Measurements from ENCODE around the gene PDE4D. TPM values are rescaled to one million over a fixed set of nuclear protein-coding genes. Genes with fewer than 3 reads are reported as not detected.

PDE4D gene
- total and polyA plus RNA-seq, 8 donors, result 1.5 to 7.1 (median 3.1) TPM

DNA sequence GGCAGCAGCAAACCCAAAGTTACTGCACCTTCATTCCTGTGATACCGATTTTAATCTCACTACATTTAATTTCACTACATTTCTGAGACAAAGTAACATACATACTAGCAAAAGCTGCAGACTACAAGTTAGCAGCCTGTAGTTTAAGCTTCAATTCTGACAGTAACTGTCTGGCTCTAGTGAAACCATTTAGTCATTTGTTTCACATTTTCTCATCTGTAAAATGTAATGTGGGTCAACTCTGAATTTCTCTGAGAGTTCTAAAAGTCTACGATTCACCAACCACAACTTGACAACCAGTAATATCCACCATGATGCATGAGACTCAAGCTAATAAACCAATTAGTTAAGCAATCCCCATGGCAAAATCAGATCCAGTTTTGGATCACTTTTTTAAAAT, 408.9 kb downstream of the PDE4D start:
- Histone ChIP-seq H3K9me3 (no peaks in the 10 kb centered on the region), H3K4me3 (no peak overlapping the region), H3K27ac (no peak overlapping the region), H3K4me1 (peaks cover 4 to 33% (median 29%) of the 10 kb centered on the region in 3 donors), H3K36me3 (no peaks in the 10 kb centered on the region), H3K27me3 (no peaks in the 10 kb centered on the region)
- 74 to 88% methylated on average over 2 of the region's 2 CpGs for WGBS, 2 donors
- TF ChIP-seq, protein P1, sequence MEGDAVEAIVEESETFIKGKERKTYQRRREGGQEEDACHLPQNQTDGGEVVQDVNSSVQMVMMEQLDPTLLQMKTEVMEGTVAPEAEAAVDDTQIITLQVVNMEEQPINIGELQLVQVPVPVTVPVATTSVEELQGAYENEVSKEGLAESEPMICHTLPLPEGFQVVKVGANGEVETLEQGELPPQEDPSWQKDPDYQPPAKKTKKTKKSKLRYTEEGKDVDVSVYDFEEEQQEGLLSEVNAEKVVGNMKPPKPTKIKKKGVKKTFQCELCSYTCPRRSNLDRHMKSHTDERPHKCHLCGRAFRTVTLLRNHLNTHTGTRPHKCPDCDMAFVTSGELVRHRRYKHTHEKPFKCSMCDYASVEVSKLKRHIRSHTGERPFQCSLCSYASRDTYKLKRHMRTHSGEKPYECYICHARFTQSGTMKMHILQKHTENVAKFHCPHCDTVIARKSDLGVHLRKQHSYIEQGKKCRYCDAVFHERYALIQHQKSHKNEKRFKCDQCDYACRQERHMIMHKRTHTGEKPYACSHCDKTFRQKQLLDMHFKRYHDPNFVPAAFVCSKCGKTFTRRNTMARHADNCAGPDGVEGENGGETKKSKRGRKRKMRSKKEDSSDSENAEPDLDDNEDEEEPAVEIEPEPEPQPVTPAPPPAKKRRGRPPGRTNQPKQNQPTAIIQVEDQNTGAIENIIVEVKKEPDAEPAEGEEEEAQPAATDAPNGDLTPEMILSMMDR (IDR thresholded peaks at IDR 0.05), result no peak
- DNase-seq (no peak), ATAC-seq (no peak), FAIRE-seq (no peak)
- intact Hi-C loops (cut with DNase I), result loop anchor here in 1 of 3 donors (10.0 kb wide), 1 partner anchor 80 kb away; no protein-coding TSS in a partner anchor

GRCh38 chr5:59483971-59484472, 409.5 kb downstream of the PDE4D start:
- intact Hi-C loops (cut with DNase I), result loop anchor here in 1 of 3 donors (10.0 kb wide), 1 partner anchor 79 kb away; no protein-coding TSS in a partner anchor
- no peak for FAIRE-seq
- Histone ChIP-seq H3K4me3 (no peak overlapping the region), H3K27ac (no peak overlapping the region), H3K36me3 (no peaks in the 10 kb centered on the region), H3K9me3 (no peaks in the 10 kb centered on the region), H3K27me3 (no peaks in the 10 kb centered on the region), H3K4me1 (peaks cover 4 to 33% (median 29%) of the 10 kb centered on the region in 3 donors)
- DNase-seq, result no peak
- TF ChIP-seq, protein P1 (IDR thresholded peaks at IDR 0.05), result no peak
- ATAC-seq, result peak in 1 of 4 donors; percentile 38

DNA sequence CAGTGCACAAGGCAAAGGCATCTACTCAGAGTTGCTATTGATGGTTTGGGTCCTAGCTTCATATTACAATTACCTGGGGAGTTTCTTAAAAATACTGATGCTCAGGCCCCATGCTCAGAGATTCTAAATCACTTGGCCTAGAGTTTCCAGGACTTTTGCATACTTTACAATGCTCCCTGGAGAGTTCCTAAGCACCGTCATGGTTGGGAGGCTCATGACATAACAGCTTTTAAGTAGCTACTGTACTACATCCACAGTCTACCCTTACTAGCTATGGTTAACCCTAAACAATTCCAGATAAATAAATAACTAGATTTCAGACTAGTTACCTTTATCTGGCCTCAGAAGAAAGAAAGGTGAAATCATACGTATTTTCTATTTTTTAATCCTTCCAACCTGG, 414.4 kb downstream of the PDE4D start:
- FAIRE-seq (no peak), DNase-seq (no peak), ATAC-seq (no peak)
- WGBS, 2 donors, result 42 to 88% methylated on average over 2 of the region's 2 CpGs
- TF ChIP-seq, protein P1 (IDR thresholded peaks at IDR 0.05), result no peak
- Histone ChIP-seq H3K4me3 (no peak overlapping the region), H3K4me1 (no peaks in the 10 kb centered on the region), H3K27me3 (no peaks in the 10 kb centered on the region), H3K27ac (no peak overlapping the region), H3K9me3 (no peaks in the 10 kb centered on the region), H3K36me3 (no peaks in the 10 kb centered on the region)
- intact Hi-C loops (cut with DNase I), result no loop called here

GRCh38 chr5:59474324-59474723, 419.2 kb downstream of the PDE4D start:
- no peak overlapping the region for H3K27ac ChIP-seq
- intact Hi-C loops (cut with DNase I), result no loop called here
- H3K9me3 ChIP-seq, result no peaks in the 10 kb centered on the region
- no peaks in the 10 kb centered on the region for H3K27me3 ChIP-seq
- FAIRE-seq, result no peak
- no peaks in the 10 kb centered on the region for H3K4me1 ChIP-seq
- H3K36me3 ChIP-seq, result no peaks in the 10 kb centered on the region
- H3K4me3 ChIP-seq, result no peak overlapping the region
- DNase-seq, result no peak
- TF ChIP-seq, protein P1 (IDR thresholded peaks at IDR 0.05), result no peak
- 90 to 95% methylated on average over 1 of the region's 1 CpG for WGBS, 2 donors
- ATAC-seq, result no peak

DNA sequence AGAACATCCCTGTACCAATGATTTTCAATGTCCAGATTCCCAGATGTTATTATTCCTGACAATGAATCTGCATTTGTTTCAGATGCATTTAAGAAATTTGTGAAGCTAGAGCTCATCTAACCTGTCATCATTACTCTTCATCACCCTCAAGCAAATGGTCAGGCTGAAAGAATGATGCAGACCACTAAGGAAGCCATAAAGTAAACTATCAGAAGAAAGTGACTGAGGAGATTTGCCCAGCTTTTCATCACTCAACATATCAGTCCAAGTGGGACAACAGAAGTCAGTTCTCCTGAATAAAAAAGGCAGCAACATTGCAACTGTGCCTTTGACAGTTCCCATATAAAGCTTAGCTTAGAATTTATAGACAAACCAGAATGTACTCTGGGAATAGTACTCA, 419.9 kb downstream of the PDE4D start:
- DNase-seq (no peak), ATAC-seq (no peak), FAIRE-seq (no peak)
- TF ChIP-seq, protein P1 (IDR thresholded peaks at IDR 0.05), result no peak
- intact Hi-C loops (cut with DNase I), result no loop called here
- Histone ChIP-seq H3K4me1 (no peaks in the 10 kb centered on the region), H3K4me3 (no peak overlapping the region), H3K36me3 (no peaks in the 10 kb centered on the region), H3K27me3 (no peaks in the 10 kb centered on the region), H3K27ac (no peak overlapping the region), H3K9me3 (no peaks in the 10 kb centered on the region)

Measured in pancreas (tissue), 10 donors.